ENCODE data around the gene STAB2.
A peak's percentile ranks its signal among the peaks of the same experiment; 100 is the strongest.

The STAB2 gene

GRCh38 chr12:103586132-103586531 lies 941 bp upstream of the STAB2 start:
- Histone ChIP-seq H3K4me3 (ENCODE audit: low read length) (no peak overlapping the region), H3K27ac (ENCODE audit: low read length) (no peak overlapping the region), H3K79me2 (ENCODE audit: low read length) (no peaks in the 10 kb centered on the region), H3F3A (ENCODE audit: insufficient read depth, low read length) (peaks cover 17% of the 10 kb centered on the region), H3K9me2 (replicated peaks; ENCODE audit: insufficient read depth, low read length) (no peaks in the 10 kb centered on the region), H4K20me1 (ENCODE audit: insufficient read depth, low read length) (no peaks in the 10 kb centered on the region), H3K9ac (ENCODE audit: low read length) (no peak overlapping the region), H2AFZ (ENCODE audit: low read length) (no peak overlapping the region), H3K9me3 (replicated peaks; ENCODE audit: insufficient read depth, low read length) (no peaks in the 10 kb centered on the region), H3K27me3 (replicated peaks; ENCODE audit: insufficient read depth, low read length) (no peaks in the 10 kb centered on the region), H3K4me2 (ENCODE audit: low read depth, low read length) (no peak overlapping the region), H3K36me3 (replicated peaks; ENCODE audit: insufficient read depth, low read length) (no peaks in the 10 kb centered on the region), H3K4me1 (ENCODE audit: low read length) (peaks cover 34% of the 10 kb centered on the region)
- TF ChIP-seq, protein P1, sequence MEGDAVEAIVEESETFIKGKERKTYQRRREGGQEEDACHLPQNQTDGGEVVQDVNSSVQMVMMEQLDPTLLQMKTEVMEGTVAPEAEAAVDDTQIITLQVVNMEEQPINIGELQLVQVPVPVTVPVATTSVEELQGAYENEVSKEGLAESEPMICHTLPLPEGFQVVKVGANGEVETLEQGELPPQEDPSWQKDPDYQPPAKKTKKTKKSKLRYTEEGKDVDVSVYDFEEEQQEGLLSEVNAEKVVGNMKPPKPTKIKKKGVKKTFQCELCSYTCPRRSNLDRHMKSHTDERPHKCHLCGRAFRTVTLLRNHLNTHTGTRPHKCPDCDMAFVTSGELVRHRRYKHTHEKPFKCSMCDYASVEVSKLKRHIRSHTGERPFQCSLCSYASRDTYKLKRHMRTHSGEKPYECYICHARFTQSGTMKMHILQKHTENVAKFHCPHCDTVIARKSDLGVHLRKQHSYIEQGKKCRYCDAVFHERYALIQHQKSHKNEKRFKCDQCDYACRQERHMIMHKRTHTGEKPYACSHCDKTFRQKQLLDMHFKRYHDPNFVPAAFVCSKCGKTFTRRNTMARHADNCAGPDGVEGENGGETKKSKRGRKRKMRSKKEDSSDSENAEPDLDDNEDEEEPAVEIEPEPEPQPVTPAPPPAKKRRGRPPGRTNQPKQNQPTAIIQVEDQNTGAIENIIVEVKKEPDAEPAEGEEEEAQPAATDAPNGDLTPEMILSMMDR (IDR thresholded peaks at IDR 0.05; ENCODE audit: low read length): peak; percentile 28
- TF ChIP-seq EZH2phosphoT487 (IDR thresholded peaks at IDR 0.05; ENCODE audit: low read length): no peak
- no peak for DNase-seq

DNA sequence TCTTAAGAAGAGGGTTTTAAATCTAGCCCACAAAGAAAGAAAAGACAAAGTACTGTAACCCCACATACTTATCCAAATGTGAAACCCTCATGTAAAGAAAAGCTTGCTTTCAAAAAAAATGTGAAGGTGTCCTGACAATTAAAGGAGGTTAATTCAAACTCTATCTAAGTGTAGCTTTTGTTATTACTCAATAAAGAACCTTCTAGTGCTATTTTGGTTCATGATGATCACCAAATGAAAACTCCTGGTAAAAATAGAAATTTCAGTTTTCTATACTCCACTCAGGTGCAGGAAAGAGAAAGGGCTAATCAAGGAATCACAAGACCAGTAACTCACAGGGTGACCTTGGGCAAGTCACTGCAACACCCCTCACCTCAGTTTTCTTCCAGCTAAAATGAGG lies 1.6 kb downstream of the STAB2 start:
- Histone ChIP-seq H3K9me2 (replicated peaks; ENCODE audit: insufficient read depth, low read length) (no peaks in the 10 kb centered on the region), H3K79me2 (ENCODE audit: low read length) (no peaks in the 10 kb centered on the region), H3K4me3 (ENCODE audit: low read length) (peak overlapping the region; percentile 1; the same call in 1 of the 2 replicates), H3K27ac (ENCODE audit: low read length) (peak overlapping the region; percentile 71), H3K27me3 (replicated peaks; ENCODE audit: insufficient read depth, low read length) (no peaks in the 10 kb centered on the region), H3K9ac (ENCODE audit: low read length) (no peak overlapping the region), H4K20me1 (ENCODE audit: insufficient read depth, low read length) (no peaks in the 10 kb centered on the region), H3F3A (ENCODE audit: insufficient read depth, low read length) (peaks cover 17% of the 10 kb centered on the region), H3K9me3 (replicated peaks; ENCODE audit: insufficient read depth, low read length) (no peaks in the 10 kb centered on the region), H3K4me2 (ENCODE audit: low read depth, low read length) (peak overlapping the region; percentile 18), H2AFZ (ENCODE audit: low read length) (no peak overlapping the region), H3K36me3 (replicated peaks; ENCODE audit: insufficient read depth, low read length) (no peaks in the 10 kb centered on the region), H3K4me1 (ENCODE audit: low read length) (peaks cover 34% of the 10 kb centered on the region)
- peak; percentile 31 for DNase-seq
- TF ChIP-seq EZH2phosphoT487 (IDR thresholded peaks at IDR 0.05; ENCODE audit: low read length) (no peak), EZH2 (optimal IDR thresholded peaks at IDR 0.05; ENCODE audit: low read depth, low read length) (no peak)
- TF ChIP-seq, protein P1 (IDR thresholded peaks at IDR 0.05; ENCODE audit: low read length): no peak

- peak; percentile 48 for DNase-seq
- H4K20me1 ChIP-seq (ENCODE audit: insufficient read depth, low read length): no peaks in the 10 kb centered on the region
- no peaks in the 10 kb centered on the region for H3K9me2 ChIP-seq (replicated peaks; ENCODE audit: insufficient read depth, low read length)
- no peaks in the 10 kb centered on the region for H3K79me2 ChIP-seq (ENCODE audit: low read length)
- H3F3A ChIP-seq (ENCODE audit: insufficient read depth, low read length): peaks cover 17% of the 10 kb centered on the region
- H3K4me2 ChIP-seq (ENCODE audit: low read depth, low read length): peak overlapping the region; percentile 18
- H3K4me1 ChIP-seq (ENCODE audit: low read length): peaks cover 34% of the 10 kb centered on the region
- H3K9me3 ChIP-seq (replicated peaks; ENCODE audit: insufficient read depth, low read length): no peaks in the 10 kb centered on the region
- no peak overlapping the region for H3K9ac ChIP-seq (ENCODE audit: low read length)
- no peaks in the 10 kb centered on the region for H3K36me3 ChIP-seq (replicated peaks; ENCODE audit: insufficient read depth, low read length)
- H3K4me3 ChIP-seq (ENCODE audit: low read length): no peak overlapping the region
- TF ChIP-seq, protein P1 (IDR thresholded peaks at IDR 0.05; ENCODE audit: low read length): no peak
- TF ChIP-seq EZH2phosphoT487 (IDR thresholded peaks at IDR 0.05; ENCODE audit: low read length): no peak
- no peak for TF ChIP-seq EZH2 (optimal IDR thresholded peaks at IDR 0.05; ENCODE audit: low read depth, low read length)
- peak overlapping the region; percentile 71 for H3K27ac ChIP-seq (ENCODE audit: low read length)
- H3K27me3 ChIP-seq (replicated peaks; ENCODE audit: insufficient read depth, low read length): no peaks in the 10 kb centered on the region
- peak overlapping the region; percentile 26 for H2AFZ ChIP-seq (ENCODE audit: low read length)
These were observed 2.4 kb downstream of the STAB2 start for GRCh38 chr12:103589517-103589916.
